ENCODE results near the gene COPS3. TPM values are rescaled to one million over a fixed set of nuclear protein-coding genes. Genes with fewer than 3 reads are reported as not detected.

COPS3 gene
- total RNA-seq, 1 donor from 2014 or later = 85.2 TPM

DNA sequence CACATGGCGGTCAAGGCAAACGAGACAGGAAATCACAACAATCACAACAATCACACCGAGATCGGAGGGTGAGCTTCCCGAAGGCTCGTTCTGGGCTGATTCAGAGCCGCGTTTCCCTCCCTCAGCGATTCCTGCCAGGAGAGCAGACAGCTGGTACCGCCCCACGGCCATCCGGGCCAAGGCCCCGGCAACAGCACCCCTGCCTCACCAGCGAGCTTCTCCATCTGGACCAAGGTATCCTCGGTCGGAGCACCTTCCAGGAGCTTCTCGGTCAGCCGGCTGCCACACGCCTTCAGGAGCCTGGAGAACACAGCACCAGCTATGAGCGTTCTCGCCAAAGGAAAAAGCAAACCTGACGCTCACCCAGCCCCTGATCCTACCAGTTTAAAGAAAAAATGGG, 59.7 kb downstream of the COPS3 start:
- DNase-seq (ENCODE audit: low read depth) = no peak

DNA sequence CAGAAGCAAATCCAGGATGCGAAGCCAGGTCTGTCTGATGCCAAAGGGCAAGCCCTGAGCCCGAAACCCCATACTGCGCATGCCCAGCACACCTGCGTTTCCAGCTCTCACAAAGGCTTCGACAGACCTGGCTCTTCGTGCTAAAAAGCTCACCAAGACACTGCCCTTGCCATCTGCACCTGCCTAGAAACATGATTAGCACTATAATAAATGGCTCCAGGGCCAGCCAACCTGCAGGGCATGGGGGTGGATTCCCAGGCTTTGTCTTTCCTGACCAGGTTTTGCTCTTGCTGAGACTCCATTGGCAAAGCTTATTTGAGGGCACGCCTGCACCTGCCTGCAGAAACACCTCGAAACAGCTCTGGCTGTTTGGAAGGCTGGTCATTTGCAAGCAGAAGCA, 60.5 kb downstream of the COPS3 start:
- DNase-seq (ENCODE audit: low read depth) = no peak

DNA sequence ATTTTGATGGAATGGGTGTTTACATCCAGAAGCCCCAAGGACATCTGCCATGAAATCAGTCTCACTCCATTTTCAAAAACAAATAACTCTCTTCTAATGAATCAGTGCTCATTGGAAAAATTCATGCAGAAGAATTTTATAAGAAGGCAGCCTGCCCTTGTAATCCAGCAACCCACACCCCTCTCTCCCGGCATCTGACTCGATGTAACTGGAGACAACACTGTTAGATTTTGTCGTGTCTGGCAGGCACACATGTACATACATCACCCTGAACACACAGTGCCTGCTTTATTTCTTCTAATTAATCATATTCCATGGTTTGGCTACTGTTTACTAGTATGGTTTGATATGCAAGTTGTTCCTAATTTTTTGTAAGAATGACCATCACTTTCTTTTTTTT, 63.1 kb downstream of the COPS3 start:
- no peak for DNase-seq (ENCODE audit: low read depth)

DNA sequence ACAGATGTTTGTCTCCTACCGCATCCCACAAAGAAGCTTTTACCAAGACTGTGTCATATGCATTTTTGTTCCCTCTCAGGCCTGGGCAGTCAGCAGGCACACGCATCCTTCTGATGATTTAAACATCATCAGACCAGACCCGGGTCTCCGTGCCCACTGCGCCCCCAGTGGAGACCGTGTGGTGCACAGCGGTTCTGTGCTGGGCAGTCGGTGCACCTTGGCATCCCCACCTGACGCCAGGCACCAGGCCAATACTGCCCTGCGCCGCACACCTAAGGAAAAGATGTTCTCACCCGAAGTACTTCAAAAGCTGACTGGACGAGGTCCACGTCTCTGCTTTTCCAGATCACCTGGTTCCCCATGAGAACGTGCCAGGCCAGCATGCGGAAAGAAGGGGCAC, 64.3 kb downstream of the COPS3 start:
- DNase-seq (ENCODE audit: low read depth) = no peak

DNA sequence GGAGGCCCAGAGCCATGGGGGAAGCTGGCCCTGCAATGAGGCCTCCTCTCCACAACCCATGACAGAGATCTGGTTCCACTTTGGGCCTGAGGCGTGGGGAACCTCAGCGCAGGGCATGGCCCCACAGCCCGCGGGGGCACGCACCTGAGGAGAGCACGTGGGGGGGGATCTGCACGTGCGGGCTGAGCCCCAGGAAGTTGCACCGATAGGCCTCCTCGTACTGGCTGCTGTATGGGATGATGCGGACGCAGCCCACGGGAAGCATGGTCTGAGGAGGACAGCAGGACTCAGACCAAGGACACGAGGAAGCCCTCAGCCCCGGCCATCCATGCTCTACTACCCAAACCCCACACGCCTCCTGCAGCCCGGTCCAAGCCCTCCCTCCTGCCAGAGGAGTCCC, 64.8 kb downstream of the COPS3 start:
- DNase-seq (ENCODE audit: low read depth) = no peak

DNA sequence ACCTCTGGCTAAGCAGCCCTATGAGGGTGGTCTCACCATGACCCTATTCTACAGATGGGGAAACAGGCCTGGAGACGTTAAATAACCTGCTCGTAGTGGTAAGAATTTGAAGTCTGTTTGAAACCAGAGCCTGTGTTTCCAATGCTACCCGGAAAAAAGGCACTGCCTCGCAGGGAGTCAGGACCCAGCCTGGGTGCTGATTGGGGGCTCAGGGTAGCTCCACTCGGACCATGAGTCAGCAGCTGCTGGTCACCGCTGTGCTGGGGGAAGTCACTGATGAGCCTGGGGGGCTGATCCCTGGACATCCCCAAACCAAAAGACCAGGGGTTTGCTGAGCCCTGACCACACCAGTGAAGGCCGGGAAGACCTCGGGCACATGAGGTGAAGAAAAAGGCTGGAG, 65.5 kb downstream of the COPS3 start:
- DNase-seq (ENCODE audit: low read depth) = no peak

DNA sequence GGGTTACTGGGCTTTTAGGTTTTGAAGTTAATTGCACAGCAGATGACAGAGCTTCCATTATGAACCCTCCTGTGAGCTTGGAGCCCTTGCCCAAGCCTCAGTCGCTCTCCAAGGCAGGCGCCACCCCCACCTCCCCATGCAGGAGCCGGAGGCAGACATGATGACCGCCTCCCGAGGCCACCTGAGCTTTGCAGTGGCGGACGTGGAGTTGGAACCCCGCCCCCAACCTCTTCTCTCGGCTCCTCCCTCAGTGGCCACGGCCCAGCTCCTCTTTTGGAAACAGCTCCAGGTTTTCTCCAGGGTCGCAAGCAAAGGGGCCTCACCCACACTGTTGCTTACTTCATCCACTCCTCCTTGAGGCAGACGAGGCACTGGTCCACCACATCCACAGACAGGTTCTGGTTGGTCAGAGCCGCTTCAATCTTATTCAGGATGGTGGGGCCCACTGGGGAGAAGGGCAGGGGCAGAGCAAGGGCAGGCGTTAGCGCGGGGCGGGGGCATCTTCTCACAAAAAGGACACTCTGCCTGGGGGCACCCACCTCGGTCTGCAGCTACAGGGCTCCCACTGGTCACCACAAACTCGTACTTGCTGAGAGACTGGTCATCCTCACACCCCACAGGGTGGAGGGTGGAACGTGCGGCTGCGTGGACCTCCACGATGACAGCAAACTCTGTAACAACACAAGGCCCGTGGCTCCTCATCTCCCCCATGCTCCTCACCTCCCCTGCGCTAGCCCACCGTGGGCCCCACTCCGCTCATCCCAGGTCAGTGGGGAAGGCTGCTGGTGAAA, 66.2 kb downstream of the COPS3 start:
- DNase-seq (ENCODE audit: low read depth) = no peak

DNA sequence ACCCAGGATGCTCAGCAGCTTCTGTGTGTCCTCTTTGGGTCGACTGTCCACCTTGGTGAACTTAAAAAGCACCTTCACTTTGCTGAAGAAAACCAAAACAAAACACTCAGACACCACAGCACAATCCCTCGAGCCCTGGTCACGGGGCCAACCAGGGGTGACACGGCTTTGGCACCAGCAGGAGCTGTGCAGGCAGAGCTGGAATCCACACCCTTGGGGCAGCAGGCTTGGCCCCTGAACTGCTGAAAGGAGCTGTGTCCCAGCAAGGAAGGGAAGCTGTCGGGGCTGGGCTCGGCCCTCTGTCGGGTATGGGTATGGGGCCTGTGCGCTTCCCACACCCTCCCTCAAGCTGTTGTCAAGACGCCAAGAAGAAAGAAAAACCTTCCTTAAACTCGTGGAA, 67.3 kb downstream of the COPS3 start:
- DNase-seq (ENCODE audit: low read depth) = no peak

DNA sequence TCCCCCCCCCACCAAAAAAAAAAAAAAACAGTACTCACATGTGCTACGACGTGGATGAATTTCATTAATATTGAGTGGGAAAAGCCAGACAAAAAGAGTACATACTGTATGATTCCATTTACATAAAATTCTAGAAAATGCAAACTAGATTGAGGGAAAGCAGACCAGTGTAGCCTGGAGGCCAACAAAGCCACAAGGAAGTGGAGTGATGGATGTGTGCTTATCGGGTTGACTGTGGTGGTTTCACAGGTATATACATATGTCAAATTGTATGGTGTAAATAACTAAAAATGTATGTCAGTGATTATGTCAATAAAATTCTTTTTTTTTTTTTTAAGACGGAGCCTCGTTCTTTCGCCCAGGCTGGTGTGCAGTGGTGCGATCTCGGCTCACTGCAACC, 73.0 kb downstream of the COPS3 start:
- no peak for DNase-seq (ENCODE audit: low read depth)

DNA sequence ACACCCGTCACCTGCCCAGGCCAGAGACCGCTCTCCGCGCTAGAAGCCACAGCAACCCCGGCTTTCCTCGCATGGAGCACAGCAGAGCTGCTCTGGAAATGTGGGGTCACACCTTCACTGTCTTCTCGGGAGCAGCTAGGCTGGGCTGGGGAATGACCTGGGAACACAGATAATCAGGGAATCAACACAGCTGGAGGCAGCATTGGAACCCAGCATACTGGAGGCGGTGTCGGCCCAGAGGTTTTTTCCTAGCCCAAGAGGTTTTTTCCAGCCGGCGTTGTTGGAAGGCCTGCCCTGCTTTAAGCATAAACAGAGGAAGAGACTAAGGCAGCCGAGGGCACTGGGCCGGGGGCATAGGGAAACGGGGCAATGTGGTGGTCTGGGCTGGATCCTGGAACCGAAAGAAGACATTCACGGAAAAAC, 74.1 kb downstream of the COPS3 start:
- DNase-seq (ENCODE audit: low read depth) = no peak

DNA sequence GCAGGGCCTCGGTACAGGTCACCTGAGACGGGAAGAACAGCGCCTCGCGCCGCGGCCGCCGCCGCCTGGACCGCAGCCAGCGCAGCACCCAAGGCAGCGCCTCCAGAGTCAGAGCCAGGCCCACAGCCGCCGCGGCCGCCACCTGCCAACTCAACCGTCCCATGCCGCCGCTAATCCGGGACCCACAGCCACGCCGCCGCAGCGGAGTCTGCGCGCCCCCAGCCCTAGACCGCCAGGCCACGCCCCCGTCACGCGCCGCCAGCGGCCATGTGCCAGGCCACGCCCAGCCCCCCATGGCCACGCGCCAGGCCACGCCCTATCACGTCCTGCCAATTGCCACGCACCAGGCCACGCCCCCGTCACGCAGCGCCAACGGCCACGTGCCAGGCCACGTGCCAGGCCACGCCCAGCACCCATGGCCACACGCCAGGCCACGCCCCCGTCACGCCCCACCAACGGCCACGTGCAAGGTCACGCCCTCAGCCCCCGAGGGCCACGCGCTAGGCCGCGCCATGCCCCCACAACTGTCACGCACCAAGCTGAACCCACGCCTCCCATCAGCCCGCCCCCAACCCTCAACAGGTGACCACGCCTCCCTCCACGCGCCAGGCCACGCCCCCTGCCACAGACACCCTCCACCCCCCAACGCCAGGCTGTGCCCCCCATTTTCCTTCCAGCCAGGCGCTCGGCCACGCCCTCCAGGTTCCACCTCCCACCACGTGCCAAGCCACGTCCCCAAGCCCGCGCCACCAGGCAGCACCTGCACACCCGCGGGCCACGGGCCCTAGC, 74.7 kb downstream of the COPS3 start, which contains the start of gene PLD6:
TSS of gene PLD6 (minus strand) at position 210 of the 789 bp plus-strand sequence. CDS start at position 163, 47 bp downstream.
- peak; percentile 87 for DNase-seq (ENCODE audit: low read depth)

DNA sequence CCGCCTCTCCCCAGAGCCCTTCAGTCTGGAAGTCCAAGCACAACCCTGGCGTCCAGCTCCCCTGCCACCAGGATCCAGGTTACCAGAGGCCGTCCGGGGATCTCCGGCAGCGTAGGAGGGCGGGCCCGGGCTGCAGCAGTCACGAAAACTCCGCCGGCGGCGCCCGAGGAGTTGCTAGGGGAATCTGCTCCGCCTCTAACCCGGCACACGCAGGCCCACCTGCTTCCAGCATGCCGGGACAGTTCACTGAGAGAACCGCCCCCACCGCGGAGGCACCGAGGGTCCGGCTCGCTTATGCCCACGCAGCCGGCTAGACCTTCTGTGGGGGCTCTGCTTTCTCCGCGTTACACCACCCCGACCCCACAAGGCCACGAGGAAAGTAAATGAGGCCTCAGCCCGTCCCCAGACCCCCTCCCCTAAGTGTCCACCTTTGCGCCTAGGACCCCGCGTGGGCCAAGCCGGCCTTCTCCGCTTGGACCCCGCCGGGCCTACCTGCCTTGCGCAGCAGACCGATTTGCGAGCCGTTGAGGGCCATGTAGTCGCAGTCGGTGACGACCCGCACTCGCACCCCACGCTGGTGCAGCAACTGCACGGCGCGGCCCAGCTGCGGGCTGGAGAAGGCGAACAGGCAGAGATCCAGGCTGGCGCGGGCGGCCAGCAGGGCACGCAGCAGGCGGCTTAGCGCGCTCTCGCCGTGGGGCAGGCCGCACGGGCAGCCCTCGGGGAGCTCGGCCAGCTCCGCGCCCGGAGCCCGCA, 75.5 kb downstream of the COPS3 start:
- DNase-seq (ENCODE audit: low read depth) = peak; percentile 82

DNA sequence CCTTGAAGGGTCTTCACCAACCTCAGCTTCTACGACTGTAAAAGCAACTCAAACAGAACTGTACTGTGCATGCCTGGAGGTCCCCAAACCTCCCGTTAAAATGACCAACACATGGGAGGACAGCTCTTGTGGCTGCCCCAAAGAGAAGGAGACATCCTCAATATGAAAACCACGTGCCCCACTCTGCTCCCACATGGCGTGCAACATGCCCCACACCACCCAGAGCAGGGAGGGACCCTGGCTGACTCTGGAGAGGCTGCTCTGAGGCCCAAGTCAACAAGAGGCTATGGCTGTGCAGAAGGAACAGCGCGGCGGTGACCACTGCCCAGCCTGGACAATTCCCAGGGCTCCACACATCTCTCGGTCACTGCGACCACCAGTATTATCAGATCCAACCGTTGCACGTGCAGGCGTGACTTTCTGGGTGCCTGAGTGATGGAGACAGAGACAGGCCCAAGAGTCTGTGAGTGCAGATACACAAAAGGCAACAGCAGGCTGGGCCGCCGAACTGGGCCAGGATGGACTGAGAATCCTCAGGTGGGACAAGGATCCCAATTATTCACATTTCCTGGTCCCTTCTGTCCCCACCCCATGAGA, 76.3 kb downstream of the COPS3 start:
- DNase-seq (ENCODE audit: low read depth) = no peak

DNA sequence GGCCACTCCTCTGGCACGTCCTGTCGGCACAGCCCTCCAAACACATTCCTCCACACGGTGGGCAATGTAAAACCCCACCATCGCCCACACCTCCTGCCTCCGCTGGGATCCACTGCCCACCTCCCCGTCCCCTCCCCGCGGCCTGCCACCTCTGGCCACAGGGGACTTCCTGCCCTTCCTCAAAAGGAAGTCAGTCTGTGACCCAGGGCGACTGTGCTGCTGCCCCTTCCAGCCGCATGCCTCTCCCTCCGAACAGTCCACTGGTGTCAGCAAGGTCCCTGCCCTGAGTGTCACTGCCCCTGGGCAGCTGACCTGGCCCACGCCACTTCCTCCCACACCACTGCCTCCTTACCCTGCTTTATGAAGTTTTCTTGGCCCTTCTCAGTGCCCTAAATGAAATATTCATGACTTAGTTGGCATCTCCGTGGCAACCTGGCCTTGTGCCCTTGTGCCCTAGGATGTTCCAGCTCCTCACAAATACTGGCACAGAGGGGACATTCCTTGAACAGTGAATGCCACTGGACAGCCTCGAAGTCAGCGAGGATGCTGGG, 76.9 kb downstream of the COPS3 start:
- DNase-seq (ENCODE audit: low read depth) = no peak

DNA sequence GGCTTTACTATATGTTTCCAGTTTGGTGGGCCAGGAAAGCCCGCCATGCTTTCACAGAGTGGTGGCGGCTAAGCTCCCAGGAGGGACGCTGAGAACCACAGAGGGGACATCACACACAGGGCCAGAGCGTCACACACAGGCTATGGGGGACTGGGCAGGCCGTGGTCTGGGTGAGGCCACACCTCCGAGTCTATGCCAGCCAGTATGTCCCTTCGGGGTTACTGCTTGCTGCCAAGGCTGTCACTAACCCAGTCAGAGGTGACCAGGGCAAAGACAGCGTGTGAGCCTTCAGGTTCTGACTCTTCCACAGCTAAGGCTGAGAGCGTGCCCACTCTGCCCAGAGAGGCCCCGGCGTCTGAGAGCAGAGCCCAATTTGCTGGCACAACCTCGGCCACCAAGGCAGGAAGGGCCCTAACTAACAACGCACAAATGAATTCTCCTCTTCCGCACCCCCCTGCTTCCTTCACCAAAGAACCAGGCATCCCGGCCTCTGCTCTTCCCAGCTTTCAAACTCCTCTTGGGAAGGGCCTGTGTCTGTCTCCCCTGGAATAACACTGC, 77.8 kb downstream of the COPS3 start:
- no peak for DNase-seq (ENCODE audit: low read depth)

DNA sequence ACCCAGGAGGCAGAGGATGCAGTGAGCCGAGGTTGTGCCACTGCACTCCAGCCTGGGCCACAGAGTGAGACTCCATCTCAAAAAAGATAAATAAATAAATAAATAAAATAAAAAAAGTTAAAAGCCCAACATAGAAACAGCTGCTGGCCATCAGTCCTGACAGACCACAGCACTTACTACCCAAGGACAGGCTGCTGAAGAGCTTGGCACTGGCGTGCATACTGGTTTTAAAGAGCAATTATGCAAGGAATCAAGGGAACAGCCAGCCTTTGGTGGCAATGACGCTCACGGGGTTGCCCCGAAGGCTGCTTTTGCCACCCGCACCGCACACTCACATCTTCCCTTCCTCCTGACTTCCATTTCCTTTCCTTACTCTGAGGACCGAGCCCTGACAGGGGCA, 79.1 kb downstream of the COPS3 start:
- DNase-seq (ENCODE audit: low read depth) = peak; percentile 73

DNA sequence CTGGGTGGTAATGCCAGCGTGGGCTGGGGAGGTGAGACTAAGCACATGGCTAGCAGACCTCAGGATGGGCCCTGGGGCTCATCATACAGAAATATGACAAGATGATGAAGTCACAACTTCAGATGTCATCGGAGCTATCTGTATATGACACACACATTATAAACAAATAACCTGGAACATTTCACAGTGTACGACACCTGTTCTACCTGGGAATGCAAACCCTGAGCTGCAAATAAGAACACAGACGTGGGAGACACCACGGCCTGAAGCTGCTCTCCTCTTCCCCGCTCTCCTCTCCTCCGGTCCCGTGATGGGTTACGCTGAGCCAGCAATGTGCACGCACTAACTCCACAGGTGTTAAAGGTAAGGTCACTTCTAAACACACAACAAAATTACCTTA, 79.8 kb downstream of the COPS3 start:
- no peak for DNase-seq (ENCODE audit: low read depth)

DNA sequence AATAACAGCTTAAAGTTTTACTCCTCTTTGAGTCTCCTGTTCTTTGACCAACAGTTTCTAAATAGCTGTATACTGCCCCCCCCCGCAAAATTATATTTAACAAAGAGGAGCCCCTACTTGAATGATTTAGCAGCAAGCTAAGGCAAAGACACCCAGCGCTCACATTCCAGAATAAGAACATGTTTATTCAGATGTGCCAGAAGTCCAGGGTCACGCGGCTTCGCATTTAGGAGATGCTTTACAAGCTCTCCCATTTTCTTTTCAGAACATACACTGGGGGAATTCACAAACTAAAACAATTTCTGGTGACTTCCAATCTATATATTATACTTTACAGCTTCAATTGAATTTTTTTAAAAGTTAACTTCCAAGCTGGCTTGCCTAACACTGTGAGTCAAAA, 80.2 kb downstream of the COPS3 start:
- DNase-seq (ENCODE audit: low read depth) = no peak

DNA sequence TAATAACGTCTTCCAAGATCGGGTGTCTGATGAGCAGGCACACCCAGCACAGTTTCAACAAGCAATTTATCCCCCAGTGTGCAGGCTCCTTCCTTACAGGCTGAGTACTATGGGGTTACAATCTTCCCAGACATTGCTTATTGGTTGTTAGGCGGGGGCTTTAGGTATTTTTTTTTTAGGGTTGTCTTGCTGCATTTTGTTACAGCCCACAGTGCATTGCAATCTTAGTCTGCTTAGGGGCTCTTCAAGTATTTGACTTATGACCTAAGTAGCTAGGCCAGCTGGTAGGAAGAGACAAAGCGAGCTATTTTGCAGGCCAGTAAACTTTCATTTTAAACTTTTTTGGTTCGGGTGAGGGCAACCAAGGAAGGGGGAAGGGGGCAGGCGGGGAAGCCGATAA, 80.7 kb downstream of the COPS3 start:
- DNase-seq (ENCODE audit: low read depth) = no peak

DNA sequence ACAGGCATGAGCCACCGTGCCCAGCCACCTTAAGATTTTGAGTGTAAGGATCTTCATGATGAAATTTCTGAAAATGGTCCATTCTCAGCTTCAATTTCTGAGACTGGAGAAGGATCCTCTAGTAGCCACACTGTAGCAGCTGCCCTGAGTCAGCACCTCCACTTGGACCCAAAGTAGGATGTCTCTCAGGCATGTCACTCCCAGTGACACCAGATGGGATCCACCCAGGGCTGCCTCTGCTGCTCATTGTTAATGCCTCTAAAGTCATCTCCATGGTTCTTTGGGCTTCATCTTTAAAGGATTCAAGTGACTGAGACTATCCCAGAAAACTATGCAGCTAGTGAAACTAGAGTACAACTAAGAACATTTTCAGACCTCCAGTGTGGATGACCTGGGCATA, 82.8 kb downstream of the COPS3 start:
- peak; percentile 70 for DNase-seq (ENCODE audit: low read depth)

DNA sequence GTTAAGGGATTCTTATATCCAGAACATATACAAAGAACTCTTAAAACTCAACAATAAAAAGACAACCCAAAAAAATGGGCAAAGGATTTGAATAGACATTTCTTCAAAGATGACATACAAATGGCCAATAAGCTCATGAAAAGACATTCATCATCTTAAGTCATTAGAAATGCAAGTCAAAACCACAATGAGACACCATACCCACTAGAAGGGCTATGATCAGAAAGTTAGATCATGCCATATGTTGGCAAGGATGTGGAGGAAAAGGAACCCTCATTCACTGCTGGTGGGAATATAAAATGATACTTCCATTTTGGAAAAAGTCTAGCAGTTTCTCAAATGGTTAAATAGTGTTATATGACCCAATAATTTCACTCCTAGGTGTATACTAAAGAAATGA, 84.3 kb downstream of the COPS3 start:
- DNase-seq (ENCODE audit: low read depth) = peak; percentile 50

Data from myocyte (in vitro differentiated cells).